Upper lobe of left lung (tissue), 6 donors: ENCODE data around the gene SPIRE2. TPM values are rescaled to one million over a fixed set of nuclear protein-coding genes. Genes with fewer than 3 reads are reported as not detected.

Experiments used
- ATAC-seq, 2 donors: fragments of 200-7000 bp; cut with Tn5 transposase; one replicate each; pipeline ENCODE4 v1.9.1; 2022; ENCODE audit warnings: mild to moderate bottlenecking in 2 of 2, moderate library complexity in 2 of 2; ENCODE audit not compliant: low FRiP score in 2 of 2
- DNase-seq, 2 donors: peaks; one replicate each; pipeline ENCODE4 v3.0.0-alpha.2; 2019 to 2020
- H3K27ac ChIP-seq, 4 donors: fragments of 200-600 bp; sonication (generic); one replicate each; pipeline ENCODE4 v1.5.1; 2016 to 2019
- H3K27me3 ChIP-seq, 4 donors: fragments of 200-600 bp; sonication (generic); one replicate each; pipeline ENCODE4 v1.5.1; 2017 to 2019
- H3K36me3 ChIP-seq, 4 donors: fragments of 200-600 bp; sonication (generic); one replicate each; pipeline ENCODE4 v1.5.1; 2016 to 2019
- H3K4me1 ChIP-seq, 4 donors: fragments of 200-600 bp; sonication (generic); one replicate each; pipeline ENCODE4 v1.5.1; 2018 to 2019
- H3K4me3 ChIP-seq, 4 donors: fragments of 200-600 bp; sonication (generic); one replicate each; pipeline ENCODE4 v1.5.1; 2017 to 2019; ENCODE audit warnings: mild to moderate bottlenecking in 2 of 4, moderate library complexity in 1 of 4
- H3K9me3 ChIP-seq, 4 donors: fragments of 200-600 bp; sonication (generic); one replicate each; pipeline ENCODE4 v1.5.1; 2018 to 2019
- EP300 ChIP-seq, 4 donors: sonication (generic); formaldehyde crosslinking; IDR thresholded peaks; one replicate each; pipeline ENCODE4 v1.5.1; 2017; ENCODE audit warnings: antibody characterized with exemption in 4 of 4, control low read depth in 2 of 4
- POLR2A ChIP-seq, 4 donors: fragments of 450-650 bp; IDR thresholded peaks; one replicate each; pipeline ENCODE4 v1.5.1; 2016 to 2017; ENCODE audit warnings: antibody characterized with exemption in 4 of 4, mild to moderate bottlenecking in 2 of 4
- POLR2AphosphoS5 ChIP-seq, 2 donors: sonication (generic); formaldehyde crosslinking; IDR thresholded peaks; one replicate each; pipeline ENCODE4 v1.5.1; 2017; ENCODE audit warnings: antibody characterized with exemption in 2 of 2
- WGBS, 2 donors: methylation state at CpG; one replicate each; pipeline ENCODE4 v1.1.5; 2017 to 2018; 5-methylcytosine and 5-hydroxymethylcytosine counted together
- total RNA-seq, 6 donors: library from RNA; depleted of rRNA in 4 of 6; stranded (reverse); fragments of >200 nt in 4 of 6; gene quantifications; one replicate each; pipeline versions ENCODE4 v1.1.0 to v1.2.1, GENCODE V29; 2016 to 2021
- TF ChIP-seq, protein P1 (sequence below), 6 experiments: fragments of 450-650 bp in 4 of 6; fragments of 200-600 bp in 2 of 6; sonication (generic) in 2 of 6; IDR thresholded peaks; one replicate each; pipeline ENCODE4 v1.5.1; 2016 to 2019; ENCODE audit warnings: antibody characterized with exemption in 6 of 6
- donor health status: DM: no; HTN: no; CAD: no; lungs with moderate emphysema.
- donor health status: DM: no; HTN: yes; CAD: no; lungs with severe emphysema.

SPIRE2 gene
- total RNA-seq, 6 donors from 2014 or later, result 6.1 to 52.4 (median 14.7) TPM

DNA sequence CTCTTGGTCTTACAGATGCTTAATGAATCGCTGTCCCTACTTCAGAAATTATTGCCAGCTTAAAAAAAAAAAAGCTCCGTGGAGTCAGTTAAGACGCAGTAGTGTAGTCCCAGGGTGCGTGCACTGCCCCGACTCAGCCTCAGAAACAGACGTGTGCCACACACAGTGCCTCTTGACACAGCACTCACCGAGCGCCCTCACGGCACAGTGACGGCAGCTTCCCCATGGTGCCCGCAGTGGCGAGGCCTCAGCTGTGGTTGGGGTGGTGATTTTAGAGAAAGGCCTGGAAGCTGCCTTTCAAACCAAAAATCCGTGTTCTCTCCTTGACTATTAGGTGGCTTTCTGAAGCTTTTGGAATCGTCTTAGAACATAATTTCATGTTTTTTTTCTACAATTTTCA, 59.0 kb downstream of the SPIRE2 start:
- TF ChIP-seq POLR2A (IDR thresholded peaks at IDR 0.05) (no peak), POLR2AphosphoS5 (IDR thresholded peaks at IDR 0.05) (no peak), EP300 (IDR thresholded peaks at IDR 0.05) (no peak)
- H3K4me3 ChIP-seq, result no peak overlapping the region
- WGBS, 2 donors, result 94 to 97% methylated on average over 14 of the region's 14 CpGs
- H3K27me3 ChIP-seq, result no peaks in the 10 kb centered on the region
- H3K4me1 ChIP-seq, result no peaks in the 10 kb centered on the region
- peak in 1 of 2 donors; percentile 21 for ATAC-seq
- DNase-seq, result no peak
- H3K9me3 ChIP-seq, result no peaks in the 10 kb centered on the region
- H3K36me3 ChIP-seq, result peaks cover 56 to 98% (median 87%) of the 10 kb centered on the region in 4 donors
- H3K27ac ChIP-seq, result no peak overlapping the region

DNA sequence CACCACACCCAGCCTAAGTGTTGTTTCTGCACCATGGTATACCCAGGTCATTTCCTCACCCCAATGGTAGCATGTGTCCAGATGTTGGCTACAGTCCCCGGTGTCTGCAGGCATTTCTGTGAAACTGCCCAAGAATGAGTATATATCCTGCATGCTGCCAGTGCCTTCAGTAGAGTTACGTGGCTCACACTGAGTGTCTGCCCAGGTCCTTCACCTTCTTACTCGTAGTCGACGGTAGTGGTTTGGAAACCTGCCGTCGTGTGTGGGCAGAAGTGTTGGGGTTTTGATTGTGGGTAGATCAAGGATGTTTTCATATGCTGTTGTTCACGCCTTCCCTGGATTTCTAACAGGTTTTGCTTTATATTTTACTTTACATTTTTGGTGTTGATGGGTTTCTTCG, 61.9 kb downstream of the SPIRE2 start:
- no peak overlapping the region for H3K4me3 ChIP-seq
- no peaks in the 10 kb centered on the region for H3K9me3 ChIP-seq
- H3K27ac ChIP-seq, result no peak overlapping the region
- H3K4me1 ChIP-seq, result no peaks in the 10 kb centered on the region
- TF ChIP-seq POLR2AphosphoS5 (IDR thresholded peaks at IDR 0.05) (no peak), EP300 (IDR thresholded peaks at IDR 0.05) (no peak), POLR2A (IDR thresholded peaks at IDR 0.05) (no peak)
- TF ChIP-seq, protein P1, sequence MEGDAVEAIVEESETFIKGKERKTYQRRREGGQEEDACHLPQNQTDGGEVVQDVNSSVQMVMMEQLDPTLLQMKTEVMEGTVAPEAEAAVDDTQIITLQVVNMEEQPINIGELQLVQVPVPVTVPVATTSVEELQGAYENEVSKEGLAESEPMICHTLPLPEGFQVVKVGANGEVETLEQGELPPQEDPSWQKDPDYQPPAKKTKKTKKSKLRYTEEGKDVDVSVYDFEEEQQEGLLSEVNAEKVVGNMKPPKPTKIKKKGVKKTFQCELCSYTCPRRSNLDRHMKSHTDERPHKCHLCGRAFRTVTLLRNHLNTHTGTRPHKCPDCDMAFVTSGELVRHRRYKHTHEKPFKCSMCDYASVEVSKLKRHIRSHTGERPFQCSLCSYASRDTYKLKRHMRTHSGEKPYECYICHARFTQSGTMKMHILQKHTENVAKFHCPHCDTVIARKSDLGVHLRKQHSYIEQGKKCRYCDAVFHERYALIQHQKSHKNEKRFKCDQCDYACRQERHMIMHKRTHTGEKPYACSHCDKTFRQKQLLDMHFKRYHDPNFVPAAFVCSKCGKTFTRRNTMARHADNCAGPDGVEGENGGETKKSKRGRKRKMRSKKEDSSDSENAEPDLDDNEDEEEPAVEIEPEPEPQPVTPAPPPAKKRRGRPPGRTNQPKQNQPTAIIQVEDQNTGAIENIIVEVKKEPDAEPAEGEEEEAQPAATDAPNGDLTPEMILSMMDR (IDR thresholded peaks at IDR 0.05), result no peak
- ATAC-seq, result no peak
- H3K36me3 ChIP-seq, result peaks cover 42 to 100% (median 91%) of the 10 kb centered on the region in 4 donors
- WGBS, 2 donors, result 86 to 92% methylated on average over 9 of the region's 9 CpGs
- no peaks in the 10 kb centered on the region for H3K27me3 ChIP-seq
- no peak for DNase-seq

DNA sequence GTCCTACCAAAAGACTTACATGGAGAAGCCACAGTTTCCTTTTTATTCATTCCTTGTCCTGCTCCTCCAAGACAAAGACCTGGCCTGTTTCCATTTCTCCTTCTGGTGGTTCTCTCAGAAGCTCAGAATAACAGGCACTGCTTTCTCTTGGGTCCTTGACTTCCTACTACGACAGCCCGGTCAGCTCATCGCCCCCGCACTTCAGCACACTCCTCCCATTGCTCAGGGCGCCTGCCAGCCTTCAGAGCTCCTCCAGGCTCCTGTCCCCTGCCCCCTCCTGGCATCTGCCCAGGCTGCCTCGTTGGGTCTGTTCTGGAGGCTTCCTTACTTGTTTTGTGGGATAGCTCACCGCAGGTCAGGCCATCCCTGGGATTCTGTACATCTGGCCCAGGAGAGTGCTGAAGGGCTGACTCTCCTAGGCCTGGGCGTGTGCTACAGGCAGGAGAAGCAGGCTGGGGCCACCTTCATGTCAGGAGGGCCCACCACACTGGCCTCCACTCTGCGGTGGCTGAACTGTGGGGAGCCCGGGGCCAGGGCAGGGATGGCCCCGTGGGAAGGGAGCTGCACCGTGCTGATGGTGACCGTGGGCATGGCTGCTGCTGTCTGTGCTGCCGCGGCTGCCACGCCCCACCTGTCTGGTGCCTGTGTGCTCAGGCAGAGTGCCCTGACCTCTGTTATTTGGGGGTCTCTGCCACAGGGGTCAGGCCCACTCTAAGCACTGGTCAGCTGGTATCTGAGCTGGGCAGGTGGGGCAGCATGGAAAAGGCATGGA, 62.8 kb downstream of the SPIRE2 start:
- DNase-seq, result no peak
- WGBS, 2 donors, result 94 to 96% methylated on average over 16 of the region's 16 CpGs
- ATAC-seq, result no peak
- no peaks in the 10 kb centered on the region for H3K4me1 ChIP-seq
- TF ChIP-seq POLR2AphosphoS5 (IDR thresholded peaks at IDR 0.05) (no peak), EP300 (IDR thresholded peaks at IDR 0.05) (no peak), POLR2A (IDR thresholded peaks at IDR 0.05) (no peak)
- TF ChIP-seq, protein P1 (IDR thresholded peaks at IDR 0.05), result no peak
- no peak overlapping the region for H3K4me3 ChIP-seq
- H3K9me3 ChIP-seq, result no peaks in the 10 kb centered on the region
- H3K27me3 ChIP-seq, result no peaks in the 10 kb centered on the region
- no peak overlapping the region for H3K27ac ChIP-seq
- H3K36me3 ChIP-seq, result peaks cover 47 to 100% (median 93%) of the 10 kb centered on the region in 4 donors

DNA sequence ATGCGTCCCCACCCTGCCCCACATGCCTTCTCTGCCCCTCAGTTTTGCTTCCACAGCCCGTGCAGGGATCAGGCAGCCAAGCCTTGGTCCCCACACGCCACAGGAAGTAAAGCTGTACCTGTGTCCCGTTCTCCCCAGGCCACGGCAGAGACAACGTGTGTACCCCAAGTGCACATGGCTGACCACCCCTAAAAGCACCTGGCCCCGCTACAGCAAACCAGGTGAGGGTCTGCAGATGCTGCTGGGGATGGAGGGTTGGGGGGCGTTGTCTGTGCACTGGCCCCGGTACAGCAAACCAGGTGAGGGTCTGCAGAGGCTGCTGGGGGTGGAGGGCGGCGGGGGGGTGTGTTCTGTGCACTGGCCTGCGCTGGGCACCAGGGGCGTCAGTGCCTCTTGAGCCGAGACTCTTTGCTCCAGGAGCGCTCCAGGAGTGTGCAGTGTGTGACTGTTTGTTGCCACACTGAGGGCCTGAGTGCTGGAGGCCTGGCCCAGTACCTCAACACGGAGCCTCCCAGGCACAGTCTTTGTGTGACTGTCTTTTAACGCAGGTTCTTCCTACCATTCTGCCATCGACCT, 63.9 kb downstream of the SPIRE2 start:
- no peak for TF ChIP-seq EP300 (IDR thresholded peaks at IDR 0.05)
- TF ChIP-seq, protein P1 (IDR thresholded peaks at IDR 0.05), result no peak
- peaks cover 45 to 100% (median 93%) of the 10 kb centered on the region in 4 donors for H3K36me3 ChIP-seq
- WGBS, 2 donors, result 93% methylated on average over 9 to 16 of the region's 18 CpGs
- no peak for ATAC-seq
- H3K9me3 ChIP-seq, result no peaks in the 10 kb centered on the region
- no peak for DNase-seq
- H3K4me3 ChIP-seq, result no peak overlapping the region
- H3K27me3 ChIP-seq, result no peaks in the 10 kb centered on the region
- H3K27ac ChIP-seq, result no peak overlapping the region
- no peaks in the 10 kb centered on the region for H3K4me1 ChIP-seq

DNA sequence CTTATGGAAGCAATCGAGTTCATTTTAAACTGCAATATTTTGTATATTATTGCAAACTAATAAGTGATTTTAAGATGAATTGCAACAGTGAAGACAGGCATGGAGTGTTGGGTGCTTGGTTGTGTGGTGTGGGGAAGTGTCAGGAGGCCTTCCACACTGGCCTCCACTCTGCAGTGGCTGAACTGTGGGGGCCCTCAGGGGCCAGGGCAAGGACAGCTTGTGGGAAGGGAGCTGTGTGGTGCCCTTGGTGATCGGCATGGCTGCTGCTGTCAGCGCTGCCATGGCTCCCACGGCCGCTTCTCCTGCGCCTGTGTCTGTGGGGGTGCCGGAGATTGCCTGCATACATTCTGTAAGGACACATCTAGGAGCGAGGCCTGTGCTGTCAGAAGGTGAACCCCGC, 64.4 kb downstream of the SPIRE2 start:
- 87 to 98% methylated on average over 2 to 6 of the region's 9 CpGs for WGBS, 2 donors
- Histone ChIP-seq H3K36me3 (peaks cover 40 to 100% (median 93%) of the 10 kb centered on the region in 4 donors), H3K27me3 (no peaks in the 10 kb centered on the region), H3K4me3 (no peak overlapping the region), H3K9me3 (no peaks in the 10 kb centered on the region), H3K4me1 (no peaks in the 10 kb centered on the region), H3K27ac (no peak overlapping the region)
- ATAC-seq, result no peak
- no peak for DNase-seq
- TF ChIP-seq POLR2A (IDR thresholded peaks at IDR 0.05) (no peak), EP300 (IDR thresholded peaks at IDR 0.05) (no peak), POLR2AphosphoS5 (IDR thresholded peaks at IDR 0.05) (no peak)
- TF ChIP-seq, protein P1 (IDR thresholded peaks at IDR 0.05), result no peak
